D721Med (cell line): ENCODE results near the gene B4GALNT1.
A peak's percentile ranks its signal among the peaks of the same experiment; 100 is the strongest.

Source experiments
- DNase-seq: peaks from one replicate; pipeline ENCODE4 v3.0.0; 2011; ENCODE audit warnings: low spot score; ENCODE audit not compliant: insufficient read length
- FAIRE-seq: peaks from 2 replicates; lab custom pipeline; 2011; peaks lifted over from hg19 to GRCh38; lab: Jason Lieb, UNC
- TF ChIP-seq, protein P1 (sequence below): IDR thresholded peaks from 2 replicates; pipeline ENCODE4 v1.5.1; 2012; ENCODE audit warnings: mild to moderate bottlenecking, control low read depth; ENCODE audit not compliant: insufficient read depth; ENCODE audit errors: missing control alignments

The B4GALNT1 gene

DNA sequence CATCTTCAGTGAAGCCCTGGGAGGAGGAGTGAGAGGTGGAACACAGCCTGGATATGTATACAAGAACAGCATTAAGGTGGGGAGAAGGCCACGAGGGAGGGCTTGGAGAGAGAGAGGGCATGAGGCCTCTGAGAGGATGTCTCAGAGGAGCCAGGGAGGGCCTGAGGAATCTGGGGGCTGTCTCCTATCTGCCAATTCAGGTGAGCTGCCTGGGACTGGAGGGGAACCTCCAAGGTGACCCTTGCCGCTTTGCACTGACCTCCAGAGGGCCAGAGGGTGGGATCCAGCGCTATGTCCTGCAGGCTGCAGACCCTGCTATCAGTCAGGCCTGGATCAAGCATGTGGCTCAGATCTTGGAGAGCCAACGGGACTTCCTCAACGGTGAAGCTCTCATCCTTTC, 17.4 kb downstream of the B4GALNT1 start:
- FAIRE-seq = no peak
- TF ChIP-seq, protein P1, sequence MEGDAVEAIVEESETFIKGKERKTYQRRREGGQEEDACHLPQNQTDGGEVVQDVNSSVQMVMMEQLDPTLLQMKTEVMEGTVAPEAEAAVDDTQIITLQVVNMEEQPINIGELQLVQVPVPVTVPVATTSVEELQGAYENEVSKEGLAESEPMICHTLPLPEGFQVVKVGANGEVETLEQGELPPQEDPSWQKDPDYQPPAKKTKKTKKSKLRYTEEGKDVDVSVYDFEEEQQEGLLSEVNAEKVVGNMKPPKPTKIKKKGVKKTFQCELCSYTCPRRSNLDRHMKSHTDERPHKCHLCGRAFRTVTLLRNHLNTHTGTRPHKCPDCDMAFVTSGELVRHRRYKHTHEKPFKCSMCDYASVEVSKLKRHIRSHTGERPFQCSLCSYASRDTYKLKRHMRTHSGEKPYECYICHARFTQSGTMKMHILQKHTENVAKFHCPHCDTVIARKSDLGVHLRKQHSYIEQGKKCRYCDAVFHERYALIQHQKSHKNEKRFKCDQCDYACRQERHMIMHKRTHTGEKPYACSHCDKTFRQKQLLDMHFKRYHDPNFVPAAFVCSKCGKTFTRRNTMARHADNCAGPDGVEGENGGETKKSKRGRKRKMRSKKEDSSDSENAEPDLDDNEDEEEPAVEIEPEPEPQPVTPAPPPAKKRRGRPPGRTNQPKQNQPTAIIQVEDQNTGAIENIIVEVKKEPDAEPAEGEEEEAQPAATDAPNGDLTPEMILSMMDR = no peak

DNA sequence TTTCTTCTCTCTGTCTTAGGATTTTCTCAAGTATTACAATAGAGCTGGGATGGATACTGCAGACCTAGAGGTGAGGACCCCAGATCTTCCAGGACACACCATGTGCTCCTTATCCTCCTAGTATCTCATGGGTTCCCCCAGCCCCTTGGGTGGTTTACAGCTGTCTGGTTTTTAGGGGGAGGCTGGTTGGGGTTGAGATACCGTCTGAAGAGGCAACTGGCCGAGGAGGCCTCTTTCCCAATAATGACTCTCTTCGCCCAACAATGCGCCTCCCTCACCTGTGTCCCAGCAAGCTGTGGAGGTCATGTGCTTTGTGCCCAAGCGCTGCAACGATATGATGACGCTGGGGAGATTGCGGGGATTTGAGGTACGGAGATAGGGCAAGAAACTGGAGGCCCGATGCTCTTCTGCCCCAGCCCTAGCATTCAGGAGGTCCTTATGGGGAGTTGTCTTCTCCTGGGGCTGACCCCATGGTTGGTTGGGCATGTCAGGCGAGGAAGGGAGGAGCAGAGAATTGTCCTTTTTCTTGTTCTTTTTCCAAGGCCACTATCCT, 18.0 kb downstream of the B4GALNT1 start:
- TF ChIP-seq, protein P1 = no peak
- no peak for FAIRE-seq
- no peak for DNase-seq

More for the DNA sequence above, 17.4 kb downstream of the B4GALNT1 start:
- no peak for DNase-seq

DNA sequence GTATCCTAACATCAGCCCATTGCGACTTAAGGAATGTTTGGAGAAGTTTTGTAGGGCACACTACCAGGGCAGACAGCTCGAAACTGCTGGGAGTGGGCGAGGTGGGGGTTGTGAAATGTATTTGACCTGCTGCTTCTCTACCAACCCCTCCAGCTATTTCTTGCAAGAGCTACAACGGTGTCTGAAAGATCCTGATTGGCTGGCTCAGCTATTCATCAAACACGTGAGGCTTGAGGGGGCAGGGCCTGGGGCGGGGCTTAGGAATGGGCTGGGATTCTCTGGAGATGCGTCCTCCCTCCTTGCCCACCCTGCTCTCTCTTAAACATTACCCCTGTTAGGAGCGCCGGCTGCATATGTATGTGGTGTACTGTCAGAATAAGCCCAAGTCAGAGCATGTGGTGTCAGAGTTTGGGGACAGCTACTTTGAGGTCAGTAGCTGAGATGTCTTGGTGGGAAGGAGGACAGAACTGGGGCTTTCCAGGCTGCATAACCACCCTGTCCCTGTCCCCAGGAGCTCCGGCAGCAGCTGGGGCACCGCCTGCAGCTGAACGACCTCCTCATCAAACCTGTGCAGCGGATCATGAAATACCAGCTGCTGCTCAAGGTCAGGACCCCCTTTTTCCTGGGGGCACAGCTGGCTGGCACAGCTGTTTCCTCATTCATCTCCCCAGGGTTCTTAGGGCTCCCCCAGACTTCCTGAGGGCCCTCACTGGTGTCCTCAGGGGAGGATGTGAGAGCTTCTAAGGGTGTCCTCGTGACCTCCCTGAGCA, 18.6 kb downstream of the B4GALNT1 start:
- FAIRE-seq = no peak
- TF ChIP-seq, protein P1 = no peak
- no peak for DNase-seq

DNA sequence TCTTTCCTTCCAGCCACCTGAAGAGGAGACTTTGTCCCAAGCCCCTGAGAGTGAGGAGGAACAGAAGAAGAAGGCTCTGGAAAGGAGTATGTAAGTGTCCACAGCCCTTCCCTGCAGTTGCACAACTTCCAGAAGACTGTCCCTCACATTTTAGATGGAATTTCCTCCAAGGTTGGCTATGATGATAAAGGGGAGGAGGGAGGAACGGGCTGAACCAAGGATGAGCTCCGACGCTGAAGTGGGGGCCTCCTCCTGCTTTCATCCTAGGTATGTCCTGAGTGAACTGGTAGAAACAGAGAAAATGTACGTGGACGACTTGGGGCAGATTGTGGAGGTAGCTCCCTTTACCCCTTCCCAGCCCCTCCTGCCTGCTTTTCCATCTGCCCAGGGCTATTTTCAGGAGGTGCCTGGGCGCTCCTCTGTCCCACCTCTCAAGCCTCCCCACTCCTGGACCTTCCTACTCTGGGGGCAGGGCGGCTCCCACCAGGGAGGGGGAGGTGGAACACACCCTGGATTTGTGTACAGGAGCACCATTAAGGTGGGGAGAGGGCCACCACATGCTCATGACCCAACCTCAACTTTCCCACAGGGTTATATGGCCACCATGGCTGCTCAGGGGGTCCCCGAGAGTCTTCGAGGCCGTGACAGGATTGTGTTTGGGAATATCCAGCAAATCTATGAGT, 19.4 kb downstream of the B4GALNT1 start:
- FAIRE-seq (no peak), DNase-seq (no peak)
- TF ChIP-seq, protein P1 = no peak

DNA sequence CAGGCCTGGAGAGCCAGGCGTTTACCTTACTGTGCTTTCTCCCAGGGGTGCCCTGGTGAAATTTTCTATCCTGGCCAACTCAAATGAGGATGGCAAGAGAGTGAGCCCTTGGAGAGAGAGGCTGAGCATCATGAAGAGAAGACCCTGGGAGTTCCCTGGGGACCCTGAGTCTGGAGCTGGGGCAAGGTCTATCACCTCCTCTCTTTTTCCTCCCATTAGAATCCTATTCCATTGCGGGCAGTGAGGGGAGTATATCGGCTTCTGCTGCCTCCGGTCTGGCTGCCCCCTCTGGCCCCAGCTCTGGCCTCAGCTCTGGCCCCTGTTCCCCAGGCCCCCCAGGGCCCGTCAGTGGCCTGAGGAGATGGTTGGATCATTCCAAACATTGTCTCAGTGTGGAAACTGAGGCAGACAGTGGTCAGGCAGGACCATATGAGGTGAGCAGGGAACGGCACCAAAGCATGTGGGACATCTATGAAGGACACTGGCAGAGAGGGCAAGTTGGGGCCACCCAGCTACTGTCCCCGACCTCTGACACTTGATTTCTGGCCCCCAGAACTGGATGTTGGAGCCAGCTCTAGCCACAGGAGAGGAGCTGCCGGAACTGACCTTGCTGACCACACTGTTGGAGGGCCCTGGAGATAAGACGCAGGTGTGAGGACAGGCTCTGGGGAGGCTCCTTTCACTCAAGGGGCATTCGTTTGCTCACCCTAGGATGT, 20.1 kb downstream of the B4GALNT1 start:
- DNase-seq (no peak), FAIRE-seq (no peak)
- TF ChIP-seq, protein P1 = no peak

DNA sequence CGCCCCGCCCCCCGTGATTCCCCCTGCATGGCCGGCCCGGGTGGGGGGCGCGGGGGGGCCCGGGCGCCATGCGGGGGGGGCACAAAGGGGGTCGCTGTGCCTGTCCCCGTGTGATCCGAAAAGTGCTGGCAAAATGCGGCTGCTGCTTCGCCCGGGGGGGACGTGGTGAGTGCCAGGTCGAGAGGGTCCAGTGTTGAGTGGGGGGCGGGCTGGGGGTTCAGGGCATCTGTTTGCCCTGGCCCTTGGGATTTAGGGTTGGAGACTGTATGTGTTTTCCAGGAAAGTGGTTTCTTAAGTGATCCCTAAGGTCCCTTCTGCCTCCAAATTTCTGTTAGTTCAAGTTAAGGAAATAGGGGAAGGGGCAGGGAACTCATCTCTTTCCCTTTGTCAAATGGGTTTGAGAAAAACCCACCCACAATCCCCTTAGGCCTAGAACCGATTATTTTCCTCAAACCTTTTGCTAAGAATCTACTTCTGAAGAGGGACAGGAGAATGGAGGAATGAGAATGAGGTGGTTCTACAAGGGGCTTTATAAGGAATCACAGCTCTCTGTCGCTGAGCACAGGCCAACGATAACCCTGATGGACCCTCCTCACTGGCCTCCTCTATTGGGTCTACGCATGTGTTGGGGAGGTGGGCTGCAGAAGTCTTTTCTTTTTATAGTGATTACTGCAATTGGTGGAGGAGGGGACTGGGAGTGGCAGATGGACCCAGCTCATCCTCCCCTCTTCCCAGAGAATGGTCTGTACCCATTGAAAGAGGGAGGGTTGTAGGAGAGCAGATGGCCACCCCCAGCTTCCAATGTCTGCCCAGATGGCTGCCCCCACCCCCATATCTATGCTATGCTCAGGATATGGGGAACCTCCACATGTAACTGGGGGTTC, 20.9 kb downstream of the B4GALNT1 start:
- FAIRE-seq = no peak
- DNase-seq = peak; percentile 97

More for the DNA sequence above, 20.9 kb downstream of the B4GALNT1 start:
- TF ChIP-seq, protein P1 = no peak
